Ishikawa (cell line): ENCODE data around the gene NR3C2.

Source experiments
- CEBPB ChIP-seq: IDR thresholded peaks from 2 replicates; pipeline ENCODE4 v1.6.1; 2012
- CREB1 ChIP-seq: IDR thresholded peaks from 2 replicates; pipeline ENCODE4 v1.6.1; 2012; ENCODE audit warnings: low read depth
- EGR1 ChIP-seq: IDR thresholded peaks from 2 replicates; pipeline ENCODE4 v1.6.1; 2012
- EP300 ChIP-seq: IDR thresholded peaks from 2 replicates; pipeline ENCODE4 v1.6.1; 2012; ENCODE audit warnings: borderline replicate concordance
- FOXM1 ChIP-seq: IDR thresholded peaks from 2 replicates; pipeline ENCODE4 v1.6.1; 2012; ENCODE audit warnings: low read depth, borderline replicate concordance
- MAX ChIP-seq: IDR thresholded peaks from 2 replicates; pipeline ENCODE4 v1.6.1; 2012
- NFIC ChIP-seq: IDR thresholded peaks from 2 replicates; pipeline ENCODE4 v1.6.1; 2012
- RAD21 ChIP-seq: IDR thresholded peaks from 2 replicates; pipeline ENCODE4 v1.6.1; 2012; ENCODE audit warnings: low read depth
- REST ChIP-seq: IDR thresholded peaks from 2 replicates; pipeline ENCODE4 v1.6.1; 2012; ENCODE audit warnings: low read depth, mild to moderate bottlenecking
- TAF1 ChIP-seq: IDR thresholded peaks from 2 replicates; pipeline ENCODE4 v1.6.1; 2012; ENCODE audit warnings: low read depth, mild to moderate bottlenecking
- TCF12 ChIP-seq: IDR thresholded peaks from 2 replicates; pipeline ENCODE4 v1.6.1; 2012; ENCODE audit warnings: low read depth
- TEAD4 ChIP-seq: IDR thresholded peaks from 2 replicates; pipeline ENCODE4 v1.6.1; 2012
- USF1 ChIP-seq: IDR thresholded peaks from 2 replicates; pipeline ENCODE4 v1.6.1; 2012
- YY1 ChIP-seq: IDR thresholded peaks from 2 replicates; pipeline ENCODE4 v1.6.1; 2012; ENCODE audit warnings: low read depth
- ZBTB7A ChIP-seq: IDR thresholded peaks from 2 replicates; pipeline ENCODE4 v1.6.1; 2012; ENCODE audit warnings: low read depth

Gene NR3C2

GRCh38 chr4:148305751-148306150 lies 136.5 kb downstream of the NR3C2 start:
- TF ChIP-seq EGR1, result no peak
- TF ChIP-seq TAF1, result no peak
- TF ChIP-seq NFIC, result no peak
- no peak for TF ChIP-seq ZBTB7A
- no peak for TF ChIP-seq FOXM1
- no peak for TF ChIP-seq YY1
- TF ChIP-seq USF1, result no peak
- TF ChIP-seq TEAD4, result no peak
- TF ChIP-seq TCF12, result no peak
- TF ChIP-seq REST, result no peak
- no peak for TF ChIP-seq RAD21
- TF ChIP-seq CREB1, result no peak
- no peak for TF ChIP-seq CEBPB
- no peak for TF ChIP-seq EP300
- TF ChIP-seq MAX, result no peak

GRCh38 chr4:148302416-148302815 lies 139.8 kb downstream of the NR3C2 start:
- TF ChIP-seq NFIC, result no peak
- no peak for TF ChIP-seq EGR1
- TF ChIP-seq CREB1, result no peak
- no peak for TF ChIP-seq TEAD4
- TF ChIP-seq RAD21, result no peak
- no peak for TF ChIP-seq USF1
- no peak for TF ChIP-seq YY1
- TF ChIP-seq CEBPB, result no peak
- no peak for TF ChIP-seq TCF12

- no peak for TF ChIP-seq YY1
- no peak for TF ChIP-seq EGR1
- no peak for TF ChIP-seq CREB1
- TF ChIP-seq MAX, result no peak
- no peak for TF ChIP-seq CEBPB
- TF ChIP-seq TEAD4, result no peak
- no peak for TF ChIP-seq RAD21
- TF ChIP-seq TAF1, result no peak
- no peak for TF ChIP-seq REST
- no peak for TF ChIP-seq USF1
- TF ChIP-seq TCF12, result no peak
- no peak for TF ChIP-seq FOXM1
- TF ChIP-seq NFIC, result no peak
- no peak for TF ChIP-seq ZBTB7A
Measured at GRCh38 chr4:148300877-148301276, 141.3 kb downstream of the NR3C2 start.

GRCh38 chr4:148299337-148299736 lies 142.9 kb downstream of the NR3C2 start:
- TF ChIP-seq TCF12, result no peak
- no peak for TF ChIP-seq CREB1
- no peak for TF ChIP-seq NFIC
- TF ChIP-seq USF1, result no peak
- no peak for TF ChIP-seq ZBTB7A
- TF ChIP-seq REST, result no peak
- TF ChIP-seq YY1, result no peak
- no peak for TF ChIP-seq CEBPB
- no peak for TF ChIP-seq RAD21
- TF ChIP-seq TEAD4, result no peak
